Lower lobe of right lung (tissue), 2 donors: ENCODE results near the gene MPRIP. TPM values are rescaled to one million over a fixed set of nuclear protein-coding genes. Genes with fewer than 3 reads are reported as not detected.
A peak's percentile ranks its signal among the peaks of the same experiment; 100 is the strongest.

Source experiments
- ATAC-seq, 2 donors: fragments of 200-7000 bp; cut with Tn5 transposase; one replicate each; pipeline ENCODE4 v1.9.1; 2020 to 2022; ENCODE audit warnings: mild to moderate bottlenecking in 2 of 2, moderate library complexity in 2 of 2
- DNase-seq: peaks from one replicate; pipeline ENCODE4 v3.0.0-alpha.2; 2020
- H3K27ac ChIP-seq: fragments of 200-600 bp; one replicate; pipeline ENCODE4 v1.8.0; 2022
- H3K27me3 ChIP-seq: fragments of 200-600 bp; one replicate; pipeline ENCODE4 v1.8.0; 2022; ENCODE audit warnings: low read depth
- H3K36me3 ChIP-seq: fragments of 200-600 bp; one replicate; pipeline ENCODE4 v1.8.0; 2022; ENCODE audit warnings: mild to moderate bottlenecking
- H3K4me1 ChIP-seq: fragments of 200-600 bp; one replicate; pipeline ENCODE4 v1.8.0; 2022
- H3K4me3 ChIP-seq: fragments of 200-600 bp; one replicate; pipeline ENCODE4 v1.8.0; 2022; ENCODE audit warnings: mild to moderate bottlenecking
- H3K9me3 ChIP-seq: fragments of 200-600 bp; one replicate; pipeline ENCODE4 v1.8.0; 2022
- intact Hi-C: fragments of 100-400 bp; cut with DNase I; formaldehyde crosslinking; loops from one replicate; pipeline ENCODE4 v1.11.0; 2022
- total RNA-seq: library from RNA; stranded (reverse); fragmentation: NEBNext Ultra II Directional; extraction: Animal tissue kit (Norgen Biotek cat#: 25700); gene quantifications from one replicate; pipeline ENCODE4 v1.2.1, GENCODE V29; 2021
- TF ChIP-seq, protein P1 (sequence below): fragments of 200-600 bp; IDR thresholded peaks from one replicate; pipeline ENCODE4 v1.8.0; 2022; ENCODE audit warnings: antibody characterized with exemption, mild to moderate bottlenecking
- donor health status: DM: no; HTN: yes; CAD: no; lungs with severe emphysema.

Gene MPRIP
- total RNA-seq, 1 donor from 2014 or later: 232 TPM

DNA sequence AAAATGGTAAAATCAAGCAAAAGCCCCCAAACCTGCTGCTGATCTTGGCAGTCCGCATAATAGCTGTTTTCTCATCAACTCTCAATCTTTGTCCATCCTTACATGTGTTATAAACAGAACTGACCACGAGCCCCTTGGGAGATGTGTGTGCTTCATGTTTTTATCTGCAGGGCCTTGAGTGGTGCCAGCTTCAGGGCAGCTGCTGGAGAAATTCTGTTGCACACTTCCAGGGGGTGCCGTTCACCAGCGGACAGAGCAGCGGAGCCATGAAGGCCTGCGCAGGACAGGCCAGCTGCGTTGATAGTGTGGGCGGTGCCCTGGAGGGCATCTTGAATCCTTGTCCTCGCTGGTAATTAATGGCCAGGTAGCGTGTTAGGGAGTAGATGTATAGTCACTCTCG, 20.1 kb downstream of the MPRIP start:
- Histone ChIP-seq H3K27ac (peak overlapping the region; percentile 27), H3K4me1 (peaks cover 64% of the 10 kb centered on the region)

DNA sequence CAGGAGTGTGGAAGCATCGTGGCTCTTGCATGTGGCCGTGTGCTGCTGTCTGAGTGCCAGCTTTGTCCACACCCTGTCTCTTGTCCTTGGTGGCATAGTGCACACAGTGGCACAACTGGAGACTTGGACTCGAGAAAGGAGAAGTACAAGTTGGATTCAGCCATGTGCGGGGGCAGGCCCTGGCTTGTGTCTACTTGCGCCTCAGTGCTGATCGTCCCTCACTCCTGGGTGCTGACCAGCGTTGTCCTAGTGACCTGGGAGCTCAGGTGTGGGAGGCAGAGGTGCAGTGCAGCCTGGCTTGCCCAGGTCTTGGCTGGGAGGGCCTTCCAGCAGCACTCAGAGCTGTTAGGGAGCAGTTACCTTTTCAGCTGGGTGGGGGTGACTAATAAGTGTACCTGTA, 20.6 kb downstream of the MPRIP start:
- peak; percentile 63 to 81 for ATAC-seq
- peak; percentile 78 for DNase-seq
- Histone ChIP-seq H3K9me3 (no peaks in the 10 kb centered on the region), H3K36me3 (peaks cover 8% of the 10 kb centered on the region), H3K27me3 (no peaks in the 10 kb centered on the region), H3K4me3 (no peak overlapping the region), H3K4me1 (peaks cover 61% of the 10 kb centered on the region), H3K27ac (peak overlapping the region; percentile 27)
- intact Hi-C loops: no loop called here
- TF ChIP-seq, protein P1, sequence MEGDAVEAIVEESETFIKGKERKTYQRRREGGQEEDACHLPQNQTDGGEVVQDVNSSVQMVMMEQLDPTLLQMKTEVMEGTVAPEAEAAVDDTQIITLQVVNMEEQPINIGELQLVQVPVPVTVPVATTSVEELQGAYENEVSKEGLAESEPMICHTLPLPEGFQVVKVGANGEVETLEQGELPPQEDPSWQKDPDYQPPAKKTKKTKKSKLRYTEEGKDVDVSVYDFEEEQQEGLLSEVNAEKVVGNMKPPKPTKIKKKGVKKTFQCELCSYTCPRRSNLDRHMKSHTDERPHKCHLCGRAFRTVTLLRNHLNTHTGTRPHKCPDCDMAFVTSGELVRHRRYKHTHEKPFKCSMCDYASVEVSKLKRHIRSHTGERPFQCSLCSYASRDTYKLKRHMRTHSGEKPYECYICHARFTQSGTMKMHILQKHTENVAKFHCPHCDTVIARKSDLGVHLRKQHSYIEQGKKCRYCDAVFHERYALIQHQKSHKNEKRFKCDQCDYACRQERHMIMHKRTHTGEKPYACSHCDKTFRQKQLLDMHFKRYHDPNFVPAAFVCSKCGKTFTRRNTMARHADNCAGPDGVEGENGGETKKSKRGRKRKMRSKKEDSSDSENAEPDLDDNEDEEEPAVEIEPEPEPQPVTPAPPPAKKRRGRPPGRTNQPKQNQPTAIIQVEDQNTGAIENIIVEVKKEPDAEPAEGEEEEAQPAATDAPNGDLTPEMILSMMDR: no peak

More for the DNA sequence above, 20.1 kb downstream of the MPRIP start:
- DNase-seq (no peak), ATAC-seq (no peak)
- no peak overlapping the region for H3K4me3 ChIP-seq
- H3K27me3 ChIP-seq: no peaks in the 10 kb centered on the region
- H3K9me3 ChIP-seq: no peaks in the 10 kb centered on the region
- intact Hi-C loops: no loop called here
- peaks cover 13% of the 10 kb centered on the region for H3K36me3 ChIP-seq
- TF ChIP-seq, protein P1: no peak

DNA sequence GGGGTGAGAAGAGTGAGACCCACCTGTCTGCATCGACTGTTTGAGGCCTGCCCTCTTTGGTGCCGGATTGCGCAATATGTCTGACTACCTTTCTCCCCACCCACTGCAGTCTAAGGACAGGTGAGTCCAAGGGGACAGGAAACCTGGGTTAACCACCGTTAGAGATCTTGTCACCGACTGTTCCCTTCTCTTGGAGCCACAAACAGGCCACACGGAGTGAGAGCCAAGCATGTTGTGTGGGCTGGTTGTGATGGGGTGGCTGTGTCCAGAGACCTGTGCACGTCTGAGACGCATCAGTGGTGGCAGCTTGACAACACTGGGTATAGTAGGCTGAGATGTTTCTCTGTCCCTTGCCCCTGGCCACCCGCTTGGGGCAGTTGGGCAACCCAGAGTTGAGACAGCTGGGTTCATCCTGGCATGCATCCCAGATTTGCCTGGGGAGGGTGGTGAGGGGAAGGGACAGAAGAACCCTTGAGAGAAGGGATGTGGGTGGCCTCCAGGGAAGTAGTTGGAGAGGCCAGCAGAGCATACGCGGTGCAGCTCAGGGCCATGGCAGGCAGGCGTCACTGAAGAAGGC, 21.4 kb downstream of the MPRIP start:
- intact Hi-C loops: no loop called here
- peak; percentile 66 to 85 for ATAC-seq
- TF ChIP-seq, protein P1: no peak
- peaks cover 61% of the 10 kb centered on the region for H3K4me1 ChIP-seq
- no peak overlapping the region for H3K4me3 ChIP-seq
- peak; percentile 84 for DNase-seq
- no peaks in the 10 kb centered on the region for H3K27me3 ChIP-seq
- H3K27ac ChIP-seq: peak overlapping the region; percentile 27
- H3K36me3 ChIP-seq: peaks cover 6% of the 10 kb centered on the region
- no peaks in the 10 kb centered on the region for H3K9me3 ChIP-seq

DNA sequence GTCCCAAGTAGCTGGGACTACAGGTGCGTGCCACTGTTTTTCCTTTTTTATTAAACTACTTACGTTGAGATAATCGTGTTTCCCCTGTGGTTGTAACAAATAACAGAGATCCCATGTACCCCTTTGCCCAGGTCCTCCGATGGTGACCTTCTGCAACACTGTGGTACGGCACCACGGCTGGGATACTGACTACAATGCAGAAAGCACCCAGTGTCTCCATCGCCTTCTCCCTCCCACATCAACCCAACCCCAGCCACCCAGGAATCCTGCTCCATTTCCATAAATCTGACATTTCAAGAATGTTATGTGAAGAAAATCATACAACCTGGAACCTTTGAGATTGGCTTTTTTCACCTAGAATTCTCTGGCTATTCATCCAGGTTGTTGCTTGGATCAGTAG, 22.1 kb downstream of the MPRIP start:
- TF ChIP-seq, protein P1: no peak
- Histone ChIP-seq H3K27ac (no peak overlapping the region), H3K4me1 (peaks cover 61% of the 10 kb centered on the region)

DNA sequence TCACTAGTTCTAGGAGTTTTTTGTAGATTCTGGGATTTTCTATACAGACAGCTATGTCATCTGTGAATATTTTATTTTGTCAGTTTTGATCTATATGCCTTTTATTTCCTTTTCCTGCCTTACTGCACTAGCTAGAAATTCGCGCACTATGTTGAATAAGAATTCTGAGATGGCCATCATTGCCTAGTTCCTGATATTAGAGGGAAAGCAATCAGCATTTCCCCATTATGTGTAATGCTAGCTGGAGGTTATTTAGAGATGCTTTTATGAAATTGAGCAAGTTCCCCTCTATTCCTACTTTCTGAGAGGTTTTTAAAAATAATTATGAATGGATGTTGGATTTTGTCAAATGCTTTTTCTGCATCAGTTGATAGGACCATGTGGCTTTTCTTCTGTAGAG, 23.8 kb downstream of the MPRIP start:
- TF ChIP-seq, protein P1: no peak
- H3K27ac ChIP-seq: no peak overlapping the region
- DNase-seq (no peak), ATAC-seq (no peak)
- no peaks in the 10 kb centered on the region for H3K27me3 ChIP-seq
- intact Hi-C loops: no loop called here
- peaks cover 61% of the 10 kb centered on the region for H3K4me1 ChIP-seq
- no peaks in the 10 kb centered on the region for H3K9me3 ChIP-seq
- no peak overlapping the region for H3K4me3 ChIP-seq
- H3K36me3 ChIP-seq: no peaks in the 10 kb centered on the region

More for the DNA sequence above, 22.1 kb downstream of the MPRIP start:
- intact Hi-C loops: no loop called here
- Histone ChIP-seq H3K27me3 (no peaks in the 10 kb centered on the region), H3K9me3 (no peaks in the 10 kb centered on the region), H3K36me3 (peaks cover 6% of the 10 kb centered on the region), H3K4me3 (no peak overlapping the region)
- ATAC-seq (no peak), DNase-seq (no peak)
